KMS-11 (cell line): ENCODE results near the gene INSYN2B.

ENCODE experiments used
- H2AFZ ChIP-seq: fragments of 200-600 bp; sonication (generic); 2 replicates; pipeline ENCODE4 v1.6.1; 2016; ENCODE audit warnings: antibody characterized with exemption, mixed run types, low read depth
- H3K27ac ChIP-seq: fragments of 200-600 bp; sonication (generic); 2 replicates; pipeline ENCODE4 v1.6.1; 2016; ENCODE audit warnings: mild to moderate bottlenecking, mixed run types
- H3K27me3 ChIP-seq: fragments of 200-600 bp; sonication (generic); 2 replicates; pipeline ENCODE4 v1.6.1; 2017; ENCODE audit warnings: mild to moderate bottlenecking, low read depth, mixed run types, moderate library complexity; ENCODE audit not compliant: insufficient read depth
- H3K36me3 ChIP-seq: fragments of 200-600 bp; sonication (generic); 2 replicates; pipeline ENCODE4 v1.6.1; 2017; ENCODE audit warnings: mild to moderate bottlenecking, mixed run types; ENCODE audit not compliant: insufficient read depth
- H3K4me1 ChIP-seq: fragments of 200-600 bp; sonication (generic); 2 replicates; pipeline ENCODE4 v1.6.1; 2016; ENCODE audit warnings: mild to moderate bottlenecking, low read depth, mixed run types; ENCODE audit not compliant: poor library complexity, severe bottlenecking
- H3K4me2 ChIP-seq: fragments of 200-600 bp; sonication (generic); 2 replicates; pipeline ENCODE4 v1.7.0; 2016; ENCODE audit warnings: mild to moderate bottlenecking, mixed run types
- H3K4me3 ChIP-seq: fragments of 200-600 bp; sonication (generic); IDR thresholded peaks from 2 replicates; pipeline ENCODE4 v1.6.1; 2017; ENCODE audit warnings: low read depth, low read length, mixed read lengths; ENCODE audit not compliant: insufficient read depth
- H3K79me2 ChIP-seq: fragments of 200-600 bp; sonication (generic); 2 replicates; pipeline ENCODE4 v1.6.1; 2016; ENCODE audit warnings: low read depth, mixed run types; ENCODE audit not compliant: insufficient read depth
- H3K9ac ChIP-seq: fragments of 200-600 bp; sonication (generic); 2 replicates; pipeline ENCODE4 v1.6.1; 2016; ENCODE audit warnings: mild to moderate bottlenecking, mixed run types
- H4K20me1 ChIP-seq: fragments of 200-600 bp; sonication (generic); 2 replicates; pipeline ENCODE4 v1.6.1; 2016; ENCODE audit warnings: mild to moderate bottlenecking, mixed run types; ENCODE audit not compliant: insufficient read depth
- TF ChIP-seq, protein P1 (sequence below): fragments of 200-600 bp; sonication (generic); conservative IDR thresholded peaks from 2 replicates; pipeline ENCODE4 v1.6.1; 2017; ENCODE audit warnings: low read depth, mild to moderate bottlenecking, antibody characterized with exemption, low read length, moderate library complexity, mixed read lengths

The INSYN2B gene

DNA sequence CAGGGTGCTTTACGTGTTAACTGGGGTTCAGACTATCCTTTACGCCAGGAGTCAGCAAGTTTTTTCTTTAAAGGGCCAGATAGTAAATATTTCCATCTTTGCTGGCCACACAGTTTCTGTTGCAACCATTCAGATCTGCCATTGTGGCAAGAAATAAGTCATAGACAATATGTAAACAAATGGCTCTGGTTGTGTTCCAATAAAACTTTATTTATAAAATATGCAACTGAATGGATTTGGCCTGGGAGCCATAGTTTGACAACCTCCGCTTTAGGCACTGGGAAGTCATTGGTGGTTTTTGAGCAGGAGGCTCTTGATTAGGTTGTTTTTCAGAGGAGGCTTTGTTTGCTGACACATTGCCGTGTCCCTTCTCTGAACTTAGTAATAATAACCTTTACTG lies 90.7 kb downstream of the INSYN2B start:
- TF ChIP-seq, protein P1, sequence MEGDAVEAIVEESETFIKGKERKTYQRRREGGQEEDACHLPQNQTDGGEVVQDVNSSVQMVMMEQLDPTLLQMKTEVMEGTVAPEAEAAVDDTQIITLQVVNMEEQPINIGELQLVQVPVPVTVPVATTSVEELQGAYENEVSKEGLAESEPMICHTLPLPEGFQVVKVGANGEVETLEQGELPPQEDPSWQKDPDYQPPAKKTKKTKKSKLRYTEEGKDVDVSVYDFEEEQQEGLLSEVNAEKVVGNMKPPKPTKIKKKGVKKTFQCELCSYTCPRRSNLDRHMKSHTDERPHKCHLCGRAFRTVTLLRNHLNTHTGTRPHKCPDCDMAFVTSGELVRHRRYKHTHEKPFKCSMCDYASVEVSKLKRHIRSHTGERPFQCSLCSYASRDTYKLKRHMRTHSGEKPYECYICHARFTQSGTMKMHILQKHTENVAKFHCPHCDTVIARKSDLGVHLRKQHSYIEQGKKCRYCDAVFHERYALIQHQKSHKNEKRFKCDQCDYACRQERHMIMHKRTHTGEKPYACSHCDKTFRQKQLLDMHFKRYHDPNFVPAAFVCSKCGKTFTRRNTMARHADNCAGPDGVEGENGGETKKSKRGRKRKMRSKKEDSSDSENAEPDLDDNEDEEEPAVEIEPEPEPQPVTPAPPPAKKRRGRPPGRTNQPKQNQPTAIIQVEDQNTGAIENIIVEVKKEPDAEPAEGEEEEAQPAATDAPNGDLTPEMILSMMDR: no peak
- no peak overlapping the region for H3K4me3 ChIP-seq

DNA sequence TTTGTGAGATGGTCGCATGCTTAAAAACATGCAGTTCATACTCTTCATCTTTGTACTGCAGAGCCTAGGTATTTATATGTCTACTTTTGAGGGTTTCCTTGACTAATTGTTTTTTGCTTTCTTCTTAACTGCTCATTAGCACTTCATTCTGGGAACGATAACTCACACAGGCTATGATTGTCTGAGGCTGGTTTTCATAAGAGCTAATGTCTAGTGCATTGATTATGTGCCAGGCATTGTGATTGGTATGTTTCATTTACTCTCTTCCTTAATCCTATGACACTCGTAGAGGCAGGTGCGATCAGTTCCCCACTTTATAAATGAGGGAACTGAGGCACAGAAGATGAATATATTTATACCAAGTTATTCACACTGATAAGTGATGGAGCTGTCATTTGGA lies 93.6 kb downstream of the INSYN2B start:
- Histone ChIP-seq H3K36me3 (no peaks in the 10 kb centered on the region), H2AFZ (no peak overlapping the region), H3K9ac (no peak overlapping the region), H3K4me1 (no peaks in the 10 kb centered on the region), H3K27ac (no peak overlapping the region), H3K27me3 (no peaks in the 10 kb centered on the region), H3K4me3 (no peak overlapping the region), H4K20me1 (no peaks in the 10 kb centered on the region), H3K4me2 (no peak overlapping the region), H3K79me2 (no peaks in the 10 kb centered on the region)
- TF ChIP-seq, protein P1: no peak

More for the DNA sequence above, 90.7 kb downstream of the INSYN2B start:
- Histone ChIP-seq H3K27me3 (no peaks in the 10 kb centered on the region), H3K4me2 (no peak overlapping the region), H3K4me1 (no peaks in the 10 kb centered on the region), H4K20me1 (no peaks in the 10 kb centered on the region), H3K9ac (no peak overlapping the region), H3K79me2 (no peaks in the 10 kb centered on the region), H3K36me3 (no peaks in the 10 kb centered on the region), H3K27ac (no peak overlapping the region), H2AFZ (no peak overlapping the region)

DNA sequence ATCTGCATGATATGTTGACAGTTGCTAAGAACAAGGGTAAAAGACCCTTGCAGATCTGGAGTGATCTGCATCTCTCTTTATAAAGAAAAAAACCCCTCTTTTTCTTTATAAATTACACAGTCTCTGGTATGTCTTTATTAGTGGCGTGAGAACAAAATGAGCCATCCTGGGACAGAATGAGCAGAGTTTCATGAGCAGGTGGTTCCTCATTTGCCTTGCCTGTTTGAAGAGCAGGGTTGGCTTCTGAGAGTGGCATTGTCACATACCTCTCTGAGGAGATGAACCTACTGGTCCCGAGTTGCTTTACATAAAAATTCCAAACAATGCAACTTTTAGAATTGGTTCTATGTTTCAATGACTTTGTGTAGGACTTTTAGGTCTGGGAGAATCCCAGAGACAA lies 94.3 kb downstream of the INSYN2B start:
- H2AFZ ChIP-seq: no peak overlapping the region
- TF ChIP-seq, protein P1: no peak
- no peaks in the 10 kb centered on the region for H3K36me3 ChIP-seq
- no peaks in the 10 kb centered on the region for H3K4me1 ChIP-seq
- H4K20me1 ChIP-seq: no peaks in the 10 kb centered on the region
- no peak overlapping the region for H3K27ac ChIP-seq
- H3K27me3 ChIP-seq: no peaks in the 10 kb centered on the region
- no peak overlapping the region for H3K9ac ChIP-seq
- H3K79me2 ChIP-seq: no peaks in the 10 kb centered on the region
- H3K4me2 ChIP-seq: no peak overlapping the region
- no peak overlapping the region for H3K4me3 ChIP-seq

DNA sequence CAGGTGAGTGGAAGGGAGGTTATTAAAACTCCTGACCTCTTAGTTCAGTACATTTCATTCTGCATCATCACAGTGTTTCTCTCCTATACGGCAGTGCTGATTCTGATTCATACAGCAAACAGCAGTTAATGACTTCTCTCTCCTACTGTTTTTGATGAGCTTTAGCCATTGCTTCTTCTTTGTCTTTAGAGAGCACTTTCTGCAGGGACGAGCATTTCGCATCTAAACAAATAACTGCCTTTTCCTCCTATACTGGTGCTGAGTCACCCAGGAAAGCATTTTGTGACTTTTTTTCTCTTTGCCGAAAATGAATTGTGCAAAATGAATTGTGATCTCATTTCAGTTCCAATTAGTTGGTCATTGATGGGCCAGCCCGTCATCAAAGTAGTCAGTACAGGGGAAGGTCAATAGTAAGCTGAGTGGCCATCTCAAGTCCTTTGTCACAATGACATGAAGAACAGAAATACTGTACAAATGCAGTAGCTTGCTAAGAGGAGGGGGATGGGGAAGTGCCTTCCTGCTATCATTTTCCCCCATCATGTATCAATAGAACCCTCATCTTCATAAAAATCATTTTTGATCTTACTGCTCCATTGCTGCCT lies 98.5 kb downstream of the INSYN2B start:
- Histone ChIP-seq H3K79me2 (no peaks in the 10 kb centered on the region), H4K20me1 (no peaks in the 10 kb centered on the region), H3K9ac (no peak overlapping the region), H3K4me2 (no peak overlapping the region), H3K4me3 (no peak overlapping the region), H2AFZ (no peak overlapping the region), H3K36me3 (no peaks in the 10 kb centered on the region), H3K4me1 (no peaks in the 10 kb centered on the region), H3K27me3 (no peaks in the 10 kb centered on the region), H3K27ac (no peak overlapping the region)
- TF ChIP-seq, protein P1: no peak
